GM12865 (cell line): ENCODE data around the gene IP6K3.

Experiments
- DNase-seq: peaks from one replicate; pipeline ENCODE4 v3.0.0; 2010; ENCODE audit warnings: low read depth
- H3K4me3 ChIP-seq: 2 replicates; pipeline ENCODE4 v1.5.1; 2011; ENCODE audit warnings: mild to moderate bottlenecking, low read depth, low read length, control low read depth
- TF ChIP-seq, protein P1 (sequence below): IDR thresholded peaks from 2 replicates; pipeline ENCODE4 v1.5.1; 2011; ENCODE audit warnings: low read length, control low read depth, low read depth, inconsistent platforms; ENCODE audit not compliant: insufficient read depth; ENCODE audit errors: missing control alignments

Gene IP6K3

DNA sequence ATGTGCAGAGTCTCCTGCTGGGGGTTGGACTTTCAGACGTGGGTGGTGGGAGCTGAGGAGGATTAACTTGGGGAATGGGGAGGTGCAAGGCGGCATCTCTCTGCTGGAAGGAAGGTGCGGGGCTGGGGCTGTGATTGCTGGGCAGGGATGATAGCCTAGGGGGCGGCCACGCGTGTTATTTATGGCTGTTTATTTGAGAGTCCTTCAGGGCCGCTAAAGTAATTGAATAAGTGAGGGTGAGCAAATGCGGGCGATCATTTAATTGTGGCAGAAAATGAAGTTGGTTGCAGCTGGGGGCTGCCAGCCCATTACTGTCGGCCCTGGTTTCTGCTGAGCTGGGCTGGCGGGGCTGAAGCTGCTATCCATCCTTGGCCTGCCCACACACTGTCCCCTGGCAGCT, 7.5 kb upstream of the IP6K3 start:
- TF ChIP-seq, protein P1, sequence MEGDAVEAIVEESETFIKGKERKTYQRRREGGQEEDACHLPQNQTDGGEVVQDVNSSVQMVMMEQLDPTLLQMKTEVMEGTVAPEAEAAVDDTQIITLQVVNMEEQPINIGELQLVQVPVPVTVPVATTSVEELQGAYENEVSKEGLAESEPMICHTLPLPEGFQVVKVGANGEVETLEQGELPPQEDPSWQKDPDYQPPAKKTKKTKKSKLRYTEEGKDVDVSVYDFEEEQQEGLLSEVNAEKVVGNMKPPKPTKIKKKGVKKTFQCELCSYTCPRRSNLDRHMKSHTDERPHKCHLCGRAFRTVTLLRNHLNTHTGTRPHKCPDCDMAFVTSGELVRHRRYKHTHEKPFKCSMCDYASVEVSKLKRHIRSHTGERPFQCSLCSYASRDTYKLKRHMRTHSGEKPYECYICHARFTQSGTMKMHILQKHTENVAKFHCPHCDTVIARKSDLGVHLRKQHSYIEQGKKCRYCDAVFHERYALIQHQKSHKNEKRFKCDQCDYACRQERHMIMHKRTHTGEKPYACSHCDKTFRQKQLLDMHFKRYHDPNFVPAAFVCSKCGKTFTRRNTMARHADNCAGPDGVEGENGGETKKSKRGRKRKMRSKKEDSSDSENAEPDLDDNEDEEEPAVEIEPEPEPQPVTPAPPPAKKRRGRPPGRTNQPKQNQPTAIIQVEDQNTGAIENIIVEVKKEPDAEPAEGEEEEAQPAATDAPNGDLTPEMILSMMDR, result no peak
- no peak for DNase-seq
- no peak overlapping the region for H3K4me3 ChIP-seq

DNA sequence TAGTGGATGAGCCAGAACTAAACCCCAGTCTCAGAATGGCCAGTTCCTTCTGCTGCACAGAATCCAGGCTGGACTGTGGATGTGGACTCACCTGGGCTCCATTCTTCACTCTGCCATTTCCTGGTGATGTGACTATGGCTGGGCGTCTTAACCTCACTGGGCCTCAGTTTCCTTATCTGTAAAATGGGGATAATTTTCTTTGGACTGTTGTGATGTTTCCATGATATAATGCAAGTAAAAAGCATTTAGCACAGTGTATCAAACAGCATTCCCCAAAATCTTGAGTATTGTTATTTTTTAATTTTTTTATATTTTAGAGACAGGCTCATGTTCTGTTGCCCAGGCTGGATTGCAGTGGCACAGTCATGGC, 5.9 kb upstream of the IP6K3 start:
- DNase-seq, result no peak
- H3K4me3 ChIP-seq, result no peak overlapping the region
- TF ChIP-seq, protein P1, result no peak

- peak; percentile 26 for DNase-seq
- no peak overlapping the region for H3K4me3 ChIP-seq
- TF ChIP-seq, protein P1, result no peak
These were observed 5.3 kb upstream of the IP6K3 start for GRCh38 chr6:33751771-33752645.

DNA sequence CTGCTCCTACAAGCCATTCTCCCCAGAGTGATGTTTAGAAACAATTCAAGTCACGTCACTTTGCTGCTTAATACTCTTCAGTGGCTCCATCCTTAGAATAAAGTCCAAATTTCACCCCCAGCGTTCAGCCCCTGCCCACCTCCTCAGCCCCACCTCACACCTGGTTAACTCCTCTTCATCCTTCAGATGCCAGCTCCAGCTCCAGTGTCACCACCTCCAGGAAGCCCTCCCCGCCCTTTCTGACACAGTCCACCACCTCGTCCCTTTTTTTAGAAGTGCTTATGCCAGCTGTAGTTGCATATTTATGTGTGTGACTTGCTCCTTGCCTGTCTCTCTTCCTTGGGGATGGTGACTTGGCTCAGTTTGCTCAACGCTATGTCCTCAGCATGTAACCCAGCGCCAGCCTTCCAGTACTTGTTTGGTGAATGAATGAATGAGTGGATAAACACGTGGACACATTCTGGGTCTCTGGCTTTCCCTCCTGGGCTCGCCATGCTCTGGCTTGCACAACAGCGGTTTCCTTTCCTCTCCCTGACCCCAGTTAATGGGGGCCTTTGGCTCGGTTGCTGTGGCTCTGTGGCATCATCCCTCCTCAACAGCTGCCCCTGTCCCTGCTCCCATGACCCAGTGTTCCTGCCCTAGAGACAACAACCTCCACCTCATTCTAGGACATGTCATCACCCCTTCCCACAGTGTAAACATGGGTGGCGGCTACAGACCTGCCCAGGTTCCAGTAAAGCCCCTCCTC, 3.7 kb upstream of the IP6K3 start:
- no peak for DNase-seq
- TF ChIP-seq, protein P1, result no peak
- H3K4me3 ChIP-seq, result no peak overlapping the region

DNA sequence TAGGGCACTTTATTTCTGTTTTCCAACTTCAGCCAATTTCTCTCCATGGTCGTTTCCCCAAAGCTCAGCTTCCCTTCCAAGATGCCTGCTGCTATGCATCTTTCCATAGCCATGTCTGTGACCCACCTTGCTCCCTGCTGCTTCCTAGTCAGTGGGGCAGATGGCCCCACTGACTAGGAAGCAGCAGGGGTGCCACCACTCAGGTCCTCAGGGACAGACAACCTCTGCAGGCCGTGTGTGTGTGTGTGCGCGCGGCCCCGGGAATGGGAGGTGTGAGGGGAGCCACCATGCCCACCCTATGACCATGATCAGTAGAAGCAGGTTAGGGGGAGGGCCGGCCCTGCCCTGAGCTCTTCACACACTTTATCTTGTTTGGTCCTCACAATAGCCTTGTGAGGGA, 2.7 kb upstream of the IP6K3 start:
- no peak overlapping the region for H3K4me3 ChIP-seq
- TF ChIP-seq, protein P1, result no peak
- no peak for DNase-seq

DNA sequence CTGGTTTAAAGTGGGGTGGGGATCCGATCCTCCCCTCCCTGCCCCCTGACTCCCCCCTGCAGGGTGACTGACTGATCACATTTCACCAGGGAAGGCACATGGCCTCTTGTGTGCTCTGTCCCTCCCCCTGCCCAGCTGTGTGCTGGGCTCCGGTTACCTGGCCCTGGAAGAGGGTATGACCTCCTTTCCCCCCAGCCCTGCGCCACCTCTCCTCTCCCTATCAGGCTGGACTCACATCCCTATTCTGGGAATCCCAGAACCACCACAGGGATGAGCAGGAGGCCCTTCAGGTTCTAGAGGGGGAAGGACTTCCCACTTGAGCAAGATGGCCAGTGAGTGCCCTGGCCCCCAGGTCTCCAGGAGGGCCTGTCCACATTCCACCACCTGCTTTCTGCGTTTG, 2.1 kb upstream of the IP6K3 start:
- DNase-seq, result no peak
- TF ChIP-seq, protein P1, result no peak
- no peak overlapping the region for H3K4me3 ChIP-seq
